GM12874 (cell line): Measurements from ENCODE around the gene MT1G.

Source experiments
- CTCF ChIP-seq: IDR thresholded peaks from 2 replicates; pipeline ENCODE4 v1.5.1; 2011; ENCODE audit warnings: low read depth, mild to moderate bottlenecking, control low read depth, low read length, moderate library complexity; ENCODE audit not compliant: insufficient read depth

The MT1G gene

GRCh38 chr16:56633535-56633934, 34.3 kb downstream of the MT1G start:
- no peak for TF ChIP-seq CTCF

GRCh38 chr16:56632848-56633365, 35.0 kb downstream of the MT1G start:
- TF ChIP-seq CTCF, result no peak

- TF ChIP-seq CTCF, result no peak
These were observed 35.6 kb downstream of the MT1G start, which contains the start of gene MT1M for GRCh38 chr16:56632156-56632847. MT1M (plus strand) TSS chr16:56632659; CDS start chr16:56632732, 73 bp downstream.

GRCh38 chr16:56631832-56632155, 36.1 kb downstream of the MT1G start:
- TF ChIP-seq CTCF, result no peak

- no peak for TF ChIP-seq CTCF
These were observed 36.7 kb downstream of the MT1G start for GRCh38 chr16:56631197-56631596.

- peak; percentile 22; the same call in 1 of the 2 replicates for TF ChIP-seq CTCF
These were observed 37.7 kb downstream of the MT1G start for GRCh38 chr16:56630134-56630533.

- no peak for TF ChIP-seq CTCF
These were observed 38.3 kb downstream of the MT1G start for GRCh38 chr16:56629531-56629930.
